HL-60 (cell line): ENCODE measurements around the gene SMOC2.

ENCODE experiments used
- DNase-seq, 2 experiments: peaks; one replicate each; pipeline ENCODE4 v3.0.0-alpha.2; 2010 to 2020; ENCODE audit warnings: low read depth in 1 of 2, low spot score in 1 of 2
- H3K27ac ChIP-seq: fragments of 250-450 bp; sonication (Bioruptor Pico); replicated peaks from 2 replicates; pipeline ENCODE4 v1.5.1; 2020; ENCODE audit warnings: mild to moderate bottlenecking, moderate library complexity
- H3K27me3 ChIP-seq: fragments of 250-450 bp; sonication (Bioruptor Pico); 2 replicates; pipeline ENCODE4 v1.5.1; 2021; ENCODE audit warnings: mild to moderate bottlenecking, moderate library complexity; ENCODE audit not compliant: insufficient read depth, poor library complexity, severe bottlenecking
- H3K4me3 ChIP-seq: replicated peaks from 2 replicates; pipeline ENCODE4 v1.5.1; 2011; ENCODE audit warnings: mild to moderate bottlenecking, control low read depth, low read length; ENCODE audit not compliant: insufficient read depth
- CTCF ChIP-seq: IDR thresholded peaks from one replicate; pipeline ENCODE4 v1.5.1; 2011; ENCODE audit warnings: low read length, control low read depth, inconsistent platforms; ENCODE audit not compliant: insufficient read depth
- GABPA ChIP-seq: IDR thresholded peaks from 2 replicates; pipeline ENCODE4 v1.6.1; 2012; ENCODE audit warnings: low read depth
- POLR2AphosphoS5 ChIP-seq: IDR thresholded peaks from 2 replicates; pipeline ENCODE4 v1.6.1; 2012; ENCODE audit warnings: low read depth
- REST ChIP-seq: IDR thresholded peaks from 2 replicates; pipeline ENCODE4 v1.6.1; 2012; ENCODE audit warnings: low read depth; ENCODE audit not compliant: insufficient replicate concordance
- SPI1 ChIP-seq: IDR thresholded peaks from 2 replicates; pipeline ENCODE4 v1.6.1; 2012; ENCODE audit warnings: low read depth, mild to moderate bottlenecking, borderline replicate concordance

Gene SMOC2

GRCh38 chr6:168600381-168600780, 159.4 kb downstream of the SMOC2 start:
- no peak for DNase-seq
- Histone ChIP-seq H3K27me3 (no peaks in the 10 kb centered on the region), H3K4me3 (no peak overlapping the region), H3K27ac (no peak overlapping the region)
- TF ChIP-seq CTCF (no peak), REST (no peak), POLR2AphosphoS5 (no peak), GABPA (no peak)

DNA sequence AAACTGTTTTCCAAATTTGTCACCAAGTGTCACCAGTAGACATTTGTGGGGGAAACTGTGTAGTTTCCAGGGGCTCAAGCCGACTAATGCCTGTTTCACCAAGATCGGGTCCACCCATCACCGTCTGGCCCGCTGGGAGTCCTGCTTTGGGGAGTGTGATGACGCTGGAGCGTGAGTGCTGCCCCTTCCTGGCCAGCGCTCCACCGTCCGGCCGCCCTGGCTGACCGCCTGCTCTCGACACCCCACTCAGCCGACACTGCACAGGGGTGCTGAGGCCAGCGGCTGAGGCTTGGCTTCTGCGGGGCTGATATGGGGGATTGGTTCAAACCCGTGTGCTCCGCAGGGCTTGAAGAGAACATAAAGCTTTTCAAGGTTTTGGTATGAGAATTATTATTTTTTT, 160.1 kb downstream of the SMOC2 start:
- TF ChIP-seq SPI1 (no peak), POLR2AphosphoS5 (no peak), CTCF (no peak), REST (no peak), GABPA (no peak)
- H3K27ac ChIP-seq: no peak overlapping the region
- H3K4me3 ChIP-seq: no peak overlapping the region
- no peak for DNase-seq
- H3K27me3 ChIP-seq: no peaks in the 10 kb centered on the region

DNA sequence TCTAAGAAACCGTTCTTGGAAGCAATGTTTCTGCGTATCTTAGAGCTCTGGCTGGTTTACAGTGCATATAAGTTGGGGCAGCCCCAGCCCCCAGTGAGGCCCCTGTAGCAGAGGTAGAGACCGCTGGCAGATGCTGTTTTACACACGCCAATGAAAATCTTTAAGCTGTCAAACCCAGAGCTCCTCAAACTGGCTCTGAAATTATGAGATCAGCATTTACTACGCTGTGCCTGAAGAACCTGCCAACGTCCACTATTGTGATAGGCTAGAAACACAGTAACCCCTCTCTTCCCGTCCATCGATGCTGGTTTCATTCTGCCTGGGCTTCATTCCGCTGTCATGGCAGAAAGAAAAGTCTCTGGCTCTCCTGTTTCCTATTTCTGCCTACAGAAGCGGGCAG, 160.6 kb downstream of the SMOC2 start:
- DNase-seq: no peak
- Histone ChIP-seq H3K27ac (no peak overlapping the region), H3K27me3 (no peaks in the 10 kb centered on the region), H3K4me3 (no peak overlapping the region)
- TF ChIP-seq SPI1 (no peak), REST (no peak), GABPA (no peak), POLR2AphosphoS5 (no peak), CTCF (no peak)
